GM18526 (cell line): ENCODE data around the gene AMZ1.

Source experiments
- POLR2A ChIP-seq: IDR thresholded peaks from 3 replicates; pipeline ENCODE4 v1.6.1; 2011; ENCODE audit not compliant: insufficient read length; ENCODE audit errors: extremely low read depth

The AMZ1 gene

GRCh38 chr7:2725178-2726105 lies 37.4 kb downstream of the AMZ1 start:
- TF ChIP-seq POLR2A = no peak

DNA sequence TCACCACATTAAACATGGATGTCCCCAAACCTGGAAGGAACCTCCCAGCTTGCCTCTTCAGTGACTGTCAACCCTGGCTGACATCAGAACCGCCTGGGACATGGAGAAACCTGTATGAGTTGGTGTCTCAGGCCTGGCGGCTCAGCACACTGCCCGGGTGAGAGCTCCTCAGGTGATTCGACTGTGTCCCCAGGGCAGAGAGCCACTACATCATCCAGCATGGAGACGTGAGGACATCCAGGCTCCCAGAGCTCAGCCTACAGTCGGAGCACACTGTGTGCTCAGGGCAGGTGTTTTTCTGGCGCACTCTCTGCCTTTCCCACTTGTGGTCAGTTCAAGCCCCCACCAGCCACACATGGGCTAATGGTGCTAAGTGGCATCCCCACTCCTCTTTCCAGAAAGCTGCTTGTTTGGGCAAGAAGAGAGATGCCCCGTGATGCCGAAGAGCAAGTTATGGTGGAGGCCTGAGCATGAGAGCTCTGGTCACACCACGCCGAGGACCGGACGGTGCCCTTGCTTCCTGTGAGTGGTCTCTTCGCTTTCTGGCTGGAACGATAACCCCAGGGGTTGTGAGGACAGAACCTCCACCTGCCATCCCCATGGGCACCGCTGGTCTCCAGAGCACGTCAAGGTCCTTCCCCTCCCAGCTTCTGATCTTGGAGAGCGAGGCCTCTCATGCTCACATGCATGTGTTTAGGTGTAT lies 38.5 kb downstream of the AMZ1 start:
- no peak for TF ChIP-seq POLR2A

GRCh38 chr7:2728316-2729030 lies 40.5 kb downstream of the AMZ1 start:
- TF ChIP-seq POLR2A = no peak

GRCh38 chr7:2729031-2729892 lies 41.3 kb downstream of the AMZ1 start:
- TF ChIP-seq POLR2A = no peak

DNA sequence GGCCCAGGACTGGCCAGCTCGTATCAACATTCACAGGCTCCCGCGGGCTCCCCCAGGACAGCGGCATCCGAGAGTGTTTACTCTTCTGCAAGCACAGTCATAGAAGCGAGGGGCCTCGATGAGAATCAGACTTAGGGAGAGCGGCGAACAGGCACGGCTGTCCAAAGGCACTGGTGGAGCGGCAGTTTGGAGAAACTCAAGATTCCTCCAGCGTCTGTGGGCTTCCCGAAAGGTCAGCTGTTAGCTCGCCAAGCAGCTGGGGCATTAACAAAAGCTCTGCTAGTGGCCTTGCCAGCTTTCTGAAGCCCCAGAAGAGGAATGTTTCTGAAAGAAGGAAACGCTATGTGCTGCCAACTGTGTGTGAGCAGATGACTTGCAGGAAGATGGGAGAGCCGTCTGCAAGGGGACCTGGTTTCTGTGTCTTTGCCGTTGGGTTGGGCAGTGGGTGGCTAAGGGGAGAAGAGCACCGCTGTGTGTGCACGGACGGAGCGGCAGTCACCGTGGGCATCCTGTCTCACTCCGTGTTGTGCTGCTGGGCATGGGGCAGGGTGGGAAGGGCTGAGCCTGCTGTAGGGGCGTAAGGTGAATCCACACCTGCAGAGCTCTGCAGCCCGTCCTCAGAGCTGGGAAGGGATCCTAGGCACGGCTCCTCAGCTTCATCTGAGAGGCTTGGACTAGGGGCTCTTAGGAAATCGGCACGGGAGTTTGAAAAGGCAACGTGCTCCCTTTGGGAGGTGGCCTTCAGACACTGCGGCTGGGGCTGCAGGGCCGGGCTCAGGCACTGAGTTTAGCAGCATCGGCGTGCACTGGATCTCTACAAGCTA lies 42.1 kb downstream of the AMZ1 start:
- TF ChIP-seq POLR2A = no peak

- TF ChIP-seq POLR2A = no peak
Observed at GRCh38 chr7:2730846-2731770, 43.1 kb downstream of the AMZ1 start.

DNA sequence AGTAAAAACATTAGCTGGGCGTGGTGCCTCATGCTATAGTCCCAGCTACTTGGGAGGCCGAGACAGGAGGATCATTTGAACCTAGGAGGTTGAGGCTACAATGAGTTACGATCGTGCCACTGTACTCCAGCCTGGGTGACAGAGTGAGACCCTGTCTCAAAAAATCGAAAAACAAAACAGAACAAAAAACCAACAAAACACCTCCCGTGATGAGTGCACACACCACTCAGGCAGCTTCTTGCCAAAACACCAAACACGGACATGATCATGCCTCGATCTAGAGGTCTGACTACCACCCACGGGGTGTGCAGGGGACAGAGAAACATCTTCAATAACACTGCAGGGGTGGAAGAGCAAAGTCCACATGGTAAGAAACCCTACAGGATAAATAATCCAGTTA lies 44.4 kb downstream of the AMZ1 start:
- TF ChIP-seq POLR2A = no peak

DNA sequence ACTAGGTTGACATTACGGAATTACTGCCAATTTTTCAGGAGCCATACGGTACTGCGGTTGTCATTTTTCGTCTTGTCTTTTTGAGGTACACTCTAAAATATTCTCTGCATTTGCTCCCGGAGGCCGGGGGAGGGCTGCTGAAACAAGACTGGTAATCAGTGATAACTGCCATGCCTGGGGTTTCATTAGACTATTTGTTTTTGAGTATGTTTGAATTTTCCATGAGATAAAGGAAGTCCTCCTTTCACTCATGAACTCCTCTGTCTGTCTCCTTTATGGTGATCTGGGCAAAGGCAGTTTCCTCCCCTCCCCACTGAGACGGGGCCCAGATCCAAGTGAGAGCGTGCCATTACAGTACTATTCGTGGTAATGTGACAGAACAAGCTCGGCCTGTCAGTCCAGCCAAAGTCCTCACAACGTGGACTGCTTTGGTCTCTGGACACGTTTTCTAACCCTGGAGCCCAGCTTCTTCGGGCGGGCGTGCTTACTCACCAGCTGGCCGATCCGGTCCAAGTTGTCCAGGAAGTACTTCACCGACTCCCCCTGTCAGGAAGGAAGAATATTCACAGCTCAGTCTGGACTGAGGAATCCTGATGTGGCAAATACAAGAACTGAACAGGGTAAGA lies 45.1 kb downstream of the AMZ1 start:
- no peak for TF ChIP-seq POLR2A

DNA sequence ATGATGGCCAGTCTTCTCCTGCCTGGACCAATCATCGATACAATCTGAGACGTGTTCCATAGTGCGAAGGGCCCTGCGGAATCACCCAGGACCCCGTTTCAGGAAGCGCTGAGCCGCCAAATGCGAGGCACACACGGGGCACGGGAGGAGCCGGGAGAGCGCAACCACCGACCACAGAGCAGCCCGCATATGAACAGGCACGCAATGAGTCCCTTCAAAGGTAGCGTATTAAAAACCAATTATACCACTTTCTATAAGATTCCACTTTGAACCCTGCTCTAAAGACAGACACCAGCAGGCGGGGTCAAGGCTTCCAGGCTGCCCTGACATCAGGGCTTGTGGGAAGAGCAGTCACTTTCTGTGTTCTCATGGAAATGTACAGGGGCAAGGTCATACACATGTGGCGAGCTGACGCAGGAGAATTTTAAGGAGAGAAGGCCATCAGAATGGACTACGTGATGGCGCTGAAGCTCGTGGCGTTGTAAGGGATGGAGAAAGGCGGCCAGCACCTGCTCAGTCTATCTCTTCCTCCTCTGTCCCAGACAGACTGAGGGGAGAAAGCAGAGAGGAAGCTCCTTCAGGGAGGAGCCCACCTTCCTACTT lies 46.2 kb downstream of the AMZ1 start:
- TF ChIP-seq POLR2A = no peak

DNA sequence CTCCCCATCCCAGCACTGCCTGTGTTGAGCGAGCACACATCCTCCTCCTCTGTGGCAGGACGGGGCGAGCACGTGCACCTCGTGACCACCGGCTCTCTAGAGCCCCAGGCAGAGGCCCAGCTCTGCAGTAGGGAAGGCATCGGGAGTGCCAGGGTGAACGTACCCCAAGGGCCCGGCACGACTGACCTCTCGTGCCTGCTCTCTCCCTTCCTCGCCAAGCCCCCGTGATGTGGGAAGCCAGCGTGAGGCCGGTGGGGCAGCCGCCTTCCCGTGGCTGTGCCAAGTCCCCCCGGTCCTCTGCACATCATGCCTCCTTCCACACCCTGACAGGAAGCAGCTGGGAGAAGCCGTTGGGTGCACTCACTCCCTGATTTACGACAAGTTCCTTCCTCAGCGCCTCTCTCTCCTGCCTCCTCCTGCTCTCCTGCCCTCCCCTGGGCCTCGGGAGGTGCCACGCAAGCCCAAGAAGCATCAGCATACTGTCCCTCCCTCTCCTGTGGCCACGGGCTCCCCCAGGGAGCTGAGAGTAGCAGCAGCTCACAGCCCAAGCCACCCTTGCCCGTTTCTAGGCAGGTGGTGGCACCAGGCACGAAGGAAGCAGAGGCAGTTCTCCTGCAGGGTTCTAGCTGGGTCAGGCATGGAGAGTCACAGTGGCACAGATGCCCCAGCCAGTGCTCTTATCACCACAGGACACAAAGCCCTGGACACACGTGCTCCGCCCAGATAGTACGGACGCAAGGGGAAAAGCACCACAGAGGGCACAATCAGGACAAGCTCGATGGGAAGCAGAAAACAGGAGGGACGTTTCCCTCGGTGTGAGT lies 47.0 kb downstream of the AMZ1 start:
- TF ChIP-seq POLR2A = no peak

- TF ChIP-seq POLR2A = no peak
Observed at GRCh38 chr7:2735744-2736143, 47.7 kb downstream of the AMZ1 start.
